Uterus (tissue), 2 donors: Measurements from ENCODE around the gene HRG.

ENCODE experiments used
- POLR2A ChIP-seq, 2 donors: fragments of 450-650 bp; IDR thresholded peaks; one replicate each; pipeline ENCODE4 v1.6.1; 2016; ENCODE audit warnings: antibody characterized with exemption in 2 of 2, mild to moderate bottlenecking in 1 of 2, moderate library complexity in 1 of 2
- TF ChIP-seq, protein P1 (sequence below), 4 experiments: fragments of 200-600 bp in 2 of 4; fragments of 450-650 bp in 2 of 4; sonication (generic) in 2 of 4; IDR thresholded peaks; one replicate each; pipeline ENCODE4 v1.5.1; 2016 to 2019; ENCODE audit warnings: antibody characterized with exemption in 4 of 4, mild to moderate bottlenecking in 2 of 4, moderate library complexity in 1 of 4

DNA sequence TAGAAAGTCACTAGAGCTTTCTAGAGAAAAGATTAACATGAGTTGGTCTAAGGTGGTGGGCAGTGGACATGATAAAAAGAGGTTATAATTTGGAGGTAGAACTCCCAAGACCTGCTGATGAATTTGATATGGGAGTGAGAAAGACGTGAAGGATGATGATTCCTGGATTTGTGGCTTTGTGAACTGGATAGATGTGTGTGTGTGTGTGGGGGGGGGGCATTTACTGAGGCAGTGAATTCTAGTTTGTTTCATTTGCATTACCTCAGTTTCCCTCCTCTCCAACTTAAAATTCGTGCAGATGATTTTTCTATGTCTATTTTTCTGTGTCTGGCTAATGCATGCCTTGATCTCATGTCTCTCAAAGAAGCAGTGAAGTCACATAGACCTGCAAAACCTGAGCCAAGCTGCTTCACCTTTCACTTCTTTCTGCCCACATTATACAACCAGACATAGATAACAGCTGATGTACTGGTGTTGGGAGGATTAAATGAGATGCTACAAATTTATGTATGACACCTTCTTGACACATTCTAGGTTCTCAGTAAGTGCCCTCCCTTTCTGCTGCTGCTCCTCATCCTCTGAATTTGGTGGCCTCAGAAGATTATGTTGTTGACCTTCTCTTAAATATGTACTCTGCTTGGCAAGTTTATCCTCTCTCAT is 43.0 kb upstream of the HRG start:
- TF ChIP-seq, protein P1, sequence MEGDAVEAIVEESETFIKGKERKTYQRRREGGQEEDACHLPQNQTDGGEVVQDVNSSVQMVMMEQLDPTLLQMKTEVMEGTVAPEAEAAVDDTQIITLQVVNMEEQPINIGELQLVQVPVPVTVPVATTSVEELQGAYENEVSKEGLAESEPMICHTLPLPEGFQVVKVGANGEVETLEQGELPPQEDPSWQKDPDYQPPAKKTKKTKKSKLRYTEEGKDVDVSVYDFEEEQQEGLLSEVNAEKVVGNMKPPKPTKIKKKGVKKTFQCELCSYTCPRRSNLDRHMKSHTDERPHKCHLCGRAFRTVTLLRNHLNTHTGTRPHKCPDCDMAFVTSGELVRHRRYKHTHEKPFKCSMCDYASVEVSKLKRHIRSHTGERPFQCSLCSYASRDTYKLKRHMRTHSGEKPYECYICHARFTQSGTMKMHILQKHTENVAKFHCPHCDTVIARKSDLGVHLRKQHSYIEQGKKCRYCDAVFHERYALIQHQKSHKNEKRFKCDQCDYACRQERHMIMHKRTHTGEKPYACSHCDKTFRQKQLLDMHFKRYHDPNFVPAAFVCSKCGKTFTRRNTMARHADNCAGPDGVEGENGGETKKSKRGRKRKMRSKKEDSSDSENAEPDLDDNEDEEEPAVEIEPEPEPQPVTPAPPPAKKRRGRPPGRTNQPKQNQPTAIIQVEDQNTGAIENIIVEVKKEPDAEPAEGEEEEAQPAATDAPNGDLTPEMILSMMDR (IDR thresholded peaks at IDR 0.05): no peak
- TF ChIP-seq POLR2A (IDR thresholded peaks at IDR 0.05): no peak
